ENCODE data around the gene EWSR1. TPM values are rescaled to one million over a fixed set of nuclear protein-coding genes. Genes with fewer than 3 reads are reported as not detected.

EWSR1 gene
- total RNA-seq, 3 donors from 2014 or later (not counting 1 experiment from before 2014, with no cell fraction given) = 366 to 387 (median 382) TPM

DNA sequence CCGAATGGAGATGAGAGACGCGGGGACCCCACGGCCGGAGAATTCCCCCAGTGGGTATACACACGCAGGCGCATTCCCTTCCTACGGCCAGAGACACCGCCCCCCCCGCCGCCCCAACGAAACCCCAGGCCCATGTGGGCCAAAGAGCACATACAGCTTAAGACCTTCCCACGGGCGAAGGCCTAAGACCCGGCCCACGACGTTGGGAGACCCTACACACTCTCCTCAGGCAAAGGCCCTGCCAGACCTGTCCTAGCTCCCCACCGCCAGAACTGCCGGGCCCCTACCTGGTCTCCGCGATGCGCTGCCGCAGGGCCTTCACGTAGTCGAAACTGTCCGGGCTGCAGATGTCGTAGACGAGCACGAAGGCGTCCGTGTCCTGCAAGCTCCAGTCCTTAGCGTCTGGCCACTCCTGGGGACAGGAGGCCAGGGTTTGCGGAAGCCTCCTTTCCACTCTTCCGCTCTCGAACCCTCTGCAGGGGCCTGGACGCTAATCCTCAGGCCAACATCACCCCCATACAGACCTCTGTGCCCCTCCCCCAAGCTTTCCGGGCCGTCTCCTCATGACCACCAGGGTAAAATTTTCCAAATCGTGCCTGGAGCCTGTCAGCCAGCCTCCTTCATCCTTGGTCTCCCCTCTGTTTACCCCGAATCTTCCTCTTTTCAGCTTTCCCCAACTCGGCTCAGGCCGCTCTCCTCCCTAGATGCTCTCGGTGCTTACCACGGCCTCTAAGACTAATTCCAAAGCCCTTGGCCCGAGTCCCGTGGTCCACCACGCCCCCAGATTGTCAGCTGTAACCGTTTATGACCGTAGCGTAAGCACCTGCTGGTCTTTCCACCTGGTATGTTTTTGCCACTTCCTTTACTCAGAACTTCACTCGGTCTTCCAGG is 45.8 kb downstream of the EWSR1 start:
- no peaks in the 10 kb centered on the region for H3K36me3 ChIP-seq (ENCODE audit: control insufficient read depth, insufficient read depth, low read length)
- no peak overlapping the region for H3K27ac ChIP-seq (ENCODE audit: low read length)
- H3K9me3 ChIP-seq (ENCODE audit: control insufficient read depth, insufficient read depth, low read length) = no peaks in the 10 kb centered on the region
- Mint-ChIP-seq H3K4me1 (peaks cover 9 to 18% of the 10 kb centered on the region in 2 donors), H3K9me3 (no peaks in the 10 kb centered on the region), H3K36me3 (no peaks in the 10 kb centered on the region), H3K27ac (no peak overlapping the region), H3K4me3 (no peak overlapping the region), H3K27me3 (ENCODE audit: low read depth in 2 of 2) (peaks cover 36 to 40% of the 10 kb centered on the region in 2 donors)
- H3K4me1 ChIP-seq (ENCODE audit: control insufficient read depth, insufficient read depth, low read length) = peaks cover 32% of the 10 kb centered on the region
- DNase-seq (no peak), ATAC-seq (no peak)
- WGBS (ENCODE audit: insufficient coverage) = 21% methylated on average over 51 of the region's 51 CpGs
- TF ChIP-seq, protein P1, sequence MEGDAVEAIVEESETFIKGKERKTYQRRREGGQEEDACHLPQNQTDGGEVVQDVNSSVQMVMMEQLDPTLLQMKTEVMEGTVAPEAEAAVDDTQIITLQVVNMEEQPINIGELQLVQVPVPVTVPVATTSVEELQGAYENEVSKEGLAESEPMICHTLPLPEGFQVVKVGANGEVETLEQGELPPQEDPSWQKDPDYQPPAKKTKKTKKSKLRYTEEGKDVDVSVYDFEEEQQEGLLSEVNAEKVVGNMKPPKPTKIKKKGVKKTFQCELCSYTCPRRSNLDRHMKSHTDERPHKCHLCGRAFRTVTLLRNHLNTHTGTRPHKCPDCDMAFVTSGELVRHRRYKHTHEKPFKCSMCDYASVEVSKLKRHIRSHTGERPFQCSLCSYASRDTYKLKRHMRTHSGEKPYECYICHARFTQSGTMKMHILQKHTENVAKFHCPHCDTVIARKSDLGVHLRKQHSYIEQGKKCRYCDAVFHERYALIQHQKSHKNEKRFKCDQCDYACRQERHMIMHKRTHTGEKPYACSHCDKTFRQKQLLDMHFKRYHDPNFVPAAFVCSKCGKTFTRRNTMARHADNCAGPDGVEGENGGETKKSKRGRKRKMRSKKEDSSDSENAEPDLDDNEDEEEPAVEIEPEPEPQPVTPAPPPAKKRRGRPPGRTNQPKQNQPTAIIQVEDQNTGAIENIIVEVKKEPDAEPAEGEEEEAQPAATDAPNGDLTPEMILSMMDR (IDR thresholded peaks at IDR 0.05) = no peak
- H3K27me3 ChIP-seq (ENCODE audit: control insufficient read depth, insufficient read depth, low read length) = peaks cover 26% of the 10 kb centered on the region
- intact Hi-C loops (cut with micrococcal nuclease) = no loop called here
- H3K4me3 ChIP-seq (ENCODE audit: low read length) = no peak overlapping the region

DNA sequence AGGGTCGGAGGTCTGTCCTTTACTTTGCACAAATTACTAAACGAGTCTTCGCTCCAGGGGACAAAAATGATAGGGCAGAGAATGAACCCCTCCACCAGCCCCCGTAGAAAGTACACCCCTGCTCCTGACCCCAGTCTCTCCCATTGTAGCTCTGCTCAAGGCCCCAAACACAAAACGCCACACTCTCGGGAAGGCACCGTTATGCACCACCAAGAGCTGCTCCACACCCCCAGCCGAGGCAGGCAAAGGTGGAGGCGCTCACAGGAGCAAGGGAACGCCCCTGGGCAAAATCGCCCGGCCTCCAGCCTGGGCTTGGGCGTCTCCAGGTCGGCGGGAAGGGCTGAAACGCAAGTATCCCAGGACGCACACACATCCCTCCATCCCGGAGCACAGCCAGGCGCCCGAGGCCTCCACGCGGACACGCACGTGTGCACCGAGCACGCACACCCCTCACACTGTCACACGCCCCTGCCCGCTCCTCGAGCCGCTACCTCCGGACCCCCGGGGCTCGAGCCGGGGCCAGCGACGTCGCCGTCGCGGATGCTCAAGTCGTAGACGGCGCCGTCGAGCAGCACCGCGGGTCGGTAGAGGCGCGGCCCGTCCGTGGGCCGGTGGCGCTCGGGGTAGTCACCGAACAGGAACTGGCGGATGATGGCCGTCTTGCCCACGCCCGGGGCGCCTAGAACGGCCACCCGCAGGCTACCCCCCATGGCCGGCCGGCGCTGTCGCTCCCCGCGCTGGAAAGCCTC is 46.6 kb downstream of the EWSR1 start:
- peaks cover 26% of the 10 kb centered on the region for H3K27me3 ChIP-seq (ENCODE audit: control insufficient read depth, insufficient read depth, low read length)
- WGBS (ENCODE audit: insufficient coverage) = 3% methylated on average over 69 of the region's 69 CpGs
- H3K27me3 Mint-ChIP-seq (ENCODE audit: low read depth in 2 of 2) = peaks cover 36 to 40% of the 10 kb centered on the region in 2 donors
- TF ChIP-seq, protein P1 (IDR thresholded peaks at IDR 0.05) = no peak
- intact Hi-C loops (cut with micrococcal nuclease) = no loop called here
- ATAC-seq = no peak
- no peak overlapping the region for H3K27ac ChIP-seq (ENCODE audit: low read length)
- H3K4me1 ChIP-seq (ENCODE audit: control insufficient read depth, insufficient read depth, low read length) = peaks cover 25% of the 10 kb centered on the region
- H3K4me3 Mint-ChIP-seq = no peak overlapping the region
- no peaks in the 10 kb centered on the region for H3K9me3 Mint-ChIP-seq
- no peaks in the 10 kb centered on the region for H3K36me3 ChIP-seq (ENCODE audit: control insufficient read depth, insufficient read depth, low read length)
- no peak overlapping the region for H3K27ac Mint-ChIP-seq
- H3K36me3 Mint-ChIP-seq = no peaks in the 10 kb centered on the region
- DNase-seq = no peak
- H3K4me1 Mint-ChIP-seq = peaks cover 9 to 18% of the 10 kb centered on the region in 2 donors
- H3K4me3 ChIP-seq (ENCODE audit: low read length) = no peak overlapping the region
- no peaks in the 10 kb centered on the region for H3K9me3 ChIP-seq (ENCODE audit: control insufficient read depth, insufficient read depth, low read length)

- Mint-ChIP-seq H3K36me3 (no peaks in the 10 kb centered on the region), H3K27me3 (ENCODE audit: low read depth in 2 of 2) (peaks cover 36 to 40% of the 10 kb centered on the region in 2 donors), H3K4me1 (peaks cover 9 to 18% of the 10 kb centered on the region in 2 donors), H3K27ac (no peak within 1 kb of the TSS), H3K9me3 (no peaks in the 10 kb centered on the region), H3K4me3 (no peak within 1 kb of the TSS)
- peak in 1 of 3 donors; percentile 6 for ATAC-seq
- TF ChIP-seq, protein P1 (IDR thresholded peaks at IDR 0.05) = no peak
- Histone ChIP-seq H3K4me1 (ENCODE audit: control insufficient read depth, insufficient read depth, low read length) (peaks cover 23% of the 10 kb centered on the region), H3K36me3 (ENCODE audit: control insufficient read depth, insufficient read depth, low read length) (no peaks in the 10 kb centered on the region), H3K27ac (ENCODE audit: low read length) (no peak within 1 kb of the TSS), H3K27me3 (ENCODE audit: control insufficient read depth, insufficient read depth, low read length) (peaks cover 26% of the 10 kb centered on the region), H3K4me3 (ENCODE audit: low read length) (no peak within 1 kb of the TSS), H3K9me3 (ENCODE audit: control insufficient read depth, insufficient read depth, low read length) (no peaks in the 10 kb centered on the region)
- no peak for DNase-seq
- intact Hi-C loops (cut with micrococcal nuclease) = no loop called here
- WGBS (ENCODE audit: insufficient coverage) = 5% methylated on average over 102 of the region's 103 CpGs
Observed at GRCh38 chr22:29315286-29316140, 47.4 kb downstream of the EWSR1 start, which contains the start of gene RASL10A. RASL10A (minus strand) TSS chr22:29315697; CDS start chr22:29315246, 451 bp downstream.

Data from natural killer cell (primary cell).